Measurements from ENCODE around the gene PSTPIP2.

PSTPIP2 gene

DNA sequence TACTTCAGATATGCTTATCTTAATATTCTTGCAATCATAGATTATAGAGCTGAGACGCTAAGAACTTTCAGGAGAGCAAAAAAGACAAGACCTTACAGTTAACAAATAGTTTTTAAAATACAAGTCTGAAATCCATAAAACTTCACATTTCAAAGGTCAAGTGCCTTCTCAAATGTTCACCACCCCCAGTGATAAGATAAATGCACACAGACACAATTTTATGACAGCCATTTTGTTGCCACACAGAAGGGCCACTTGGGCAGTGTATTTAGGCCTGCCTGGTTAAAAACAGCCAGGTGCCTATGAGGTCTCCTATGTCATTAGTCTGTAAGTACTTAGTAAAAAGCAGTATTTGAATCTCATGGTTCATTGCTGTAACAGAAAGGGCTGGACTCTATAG lies 8.1 kb upstream of the PSTPIP2 start:
- no peak for DNase-seq (ENCODE audit: low read depth)
- no peak overlapping the region for H3K4me3 ChIP-seq (ENCODE audit: low read depth, low read length)
- TF ChIP-seq CTCF (IDR thresholded peaks at IDR 0.05; ENCODE audit: insufficient read depth, low read depth, low read length, missing control alignments): no peak

DNA sequence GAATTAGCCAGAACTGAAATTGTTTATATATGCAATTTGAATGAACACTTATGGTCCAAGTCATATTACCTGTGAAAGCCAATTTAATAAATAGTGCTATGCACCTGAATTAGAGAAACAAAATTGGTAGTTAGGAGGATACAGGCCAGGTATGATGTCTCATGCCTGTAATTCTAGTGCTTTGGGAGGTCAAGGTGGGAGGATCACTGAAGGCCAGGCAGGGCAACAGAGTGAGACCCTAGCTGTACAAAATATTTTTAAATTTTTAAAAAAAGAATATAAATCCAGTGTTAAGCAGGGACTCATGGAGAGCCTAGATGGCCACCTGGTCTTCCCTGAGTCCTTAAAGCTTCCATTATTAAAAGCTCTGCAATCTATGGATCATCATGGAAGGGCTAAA lies 7.3 kb upstream of the PSTPIP2 start:
- H3K4me3 ChIP-seq (ENCODE audit: low read depth, low read length): no peak overlapping the region
- no peak for DNase-seq (ENCODE audit: low read depth)
- no peak for TF ChIP-seq CTCF (IDR thresholded peaks at IDR 0.05; ENCODE audit: insufficient read depth, low read depth, low read length, missing control alignments)

DNA sequence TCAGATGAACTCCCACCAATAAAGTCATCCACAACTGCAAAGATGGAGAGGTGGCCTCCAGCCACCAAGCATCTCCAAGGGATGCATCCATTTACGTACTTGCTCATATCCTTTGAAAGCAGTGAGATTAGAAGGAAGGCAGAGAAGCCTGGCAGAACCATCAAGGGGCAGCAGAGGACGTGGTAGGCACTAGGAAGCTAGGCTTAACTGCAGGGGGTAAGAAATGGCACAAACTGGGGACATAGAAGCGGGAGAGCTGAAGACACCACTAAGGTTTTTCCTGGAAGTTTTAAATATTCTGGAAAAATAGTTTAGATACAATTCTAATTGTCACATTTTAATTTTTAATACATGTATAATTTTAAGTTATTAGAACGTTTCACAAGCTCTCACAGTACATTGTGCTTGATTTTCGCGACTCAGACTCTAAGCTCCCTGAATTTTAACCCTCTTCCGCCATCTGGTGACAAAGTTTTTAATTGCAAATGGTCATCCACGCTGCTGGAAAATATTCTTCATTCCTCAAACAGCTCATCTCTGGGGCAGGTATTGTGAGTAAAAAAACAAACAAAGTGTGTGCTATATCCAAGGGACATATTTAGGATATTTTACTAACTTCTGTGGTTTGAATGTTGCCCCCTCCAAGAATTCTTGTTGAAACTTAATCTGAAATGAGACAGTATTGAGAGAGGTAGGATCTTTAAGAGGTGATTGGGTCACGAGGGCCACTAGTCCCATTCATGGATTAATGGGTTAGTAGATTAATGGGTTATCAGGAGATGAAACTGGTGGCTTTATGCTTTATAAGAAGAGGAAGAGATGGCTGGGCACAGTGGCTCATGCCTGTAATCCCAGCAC lies 1.6 kb upstream of the PSTPIP2 start:
- H3K4me3 ChIP-seq (ENCODE audit: low read depth, low read length): no peak overlapping the region
- peak; percentile 51 for TF ChIP-seq CTCF (IDR thresholded peaks at IDR 0.05; ENCODE audit: insufficient read depth, low read depth, low read length, missing control alignments)
- peak; percentile 66 for DNase-seq (ENCODE audit: low read depth)

DNA sequence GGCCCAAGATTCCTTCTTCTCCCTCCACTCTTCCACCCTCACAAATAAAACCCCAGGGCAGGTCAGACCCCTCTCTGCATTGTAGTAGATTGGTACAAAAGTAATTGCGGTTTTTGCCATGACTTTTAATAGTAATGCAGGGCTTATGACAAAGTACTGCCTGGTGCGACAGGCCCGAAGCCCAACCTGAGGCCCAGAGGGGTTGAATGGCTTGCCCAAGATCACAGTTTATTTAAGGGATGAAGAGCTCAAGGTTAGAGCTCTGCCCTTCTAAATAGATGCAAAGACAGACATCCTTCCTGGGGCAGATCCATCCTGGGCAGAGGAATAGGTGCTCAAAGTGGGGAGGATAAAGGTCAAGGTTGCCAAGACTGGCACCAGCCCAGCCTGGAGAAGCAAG lies 899 bp upstream of the PSTPIP2 start:
- H3K4me3 ChIP-seq (ENCODE audit: low read depth, low read length): no peak overlapping the region
- TF ChIP-seq CTCF (IDR thresholded peaks at IDR 0.05; ENCODE audit: insufficient read depth, low read depth, low read length, missing control alignments): no peak
- no peak for DNase-seq (ENCODE audit: low read depth)

DNA sequence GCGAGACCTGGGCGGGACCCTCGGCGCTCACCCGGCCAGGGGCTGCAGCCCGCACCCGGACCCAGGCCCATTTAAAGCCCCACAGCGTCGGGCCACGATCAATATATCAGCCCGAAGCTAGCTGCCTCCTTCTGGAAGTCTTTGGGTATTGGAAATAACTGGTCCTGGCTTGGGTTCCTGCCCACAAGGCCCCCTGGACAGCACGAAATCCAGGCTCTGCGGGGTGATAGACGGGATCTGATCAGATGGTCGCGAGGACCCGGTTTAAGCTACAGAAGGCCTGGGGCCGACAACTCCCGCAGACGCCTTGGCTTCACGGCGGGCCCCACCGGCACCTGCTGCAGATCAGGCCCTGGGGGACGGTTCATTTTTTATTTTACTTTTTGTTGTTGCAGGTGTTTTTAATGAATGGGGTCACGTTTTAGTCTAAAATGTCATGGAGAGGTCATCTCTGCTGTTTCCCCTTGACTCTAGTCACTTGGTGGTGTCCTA lies 362 bp upstream of the PSTPIP2 start:
- no peak for TF ChIP-seq CTCF (IDR thresholded peaks at IDR 0.05; ENCODE audit: insufficient read depth, low read depth, low read length, missing control alignments)
- peak overlapping the region; percentile 42; the same call in 1 of the 2 replicates for H3K4me3 ChIP-seq (ENCODE audit: low read depth, low read length)
- DNase-seq (ENCODE audit: low read depth): no peak

DNA sequence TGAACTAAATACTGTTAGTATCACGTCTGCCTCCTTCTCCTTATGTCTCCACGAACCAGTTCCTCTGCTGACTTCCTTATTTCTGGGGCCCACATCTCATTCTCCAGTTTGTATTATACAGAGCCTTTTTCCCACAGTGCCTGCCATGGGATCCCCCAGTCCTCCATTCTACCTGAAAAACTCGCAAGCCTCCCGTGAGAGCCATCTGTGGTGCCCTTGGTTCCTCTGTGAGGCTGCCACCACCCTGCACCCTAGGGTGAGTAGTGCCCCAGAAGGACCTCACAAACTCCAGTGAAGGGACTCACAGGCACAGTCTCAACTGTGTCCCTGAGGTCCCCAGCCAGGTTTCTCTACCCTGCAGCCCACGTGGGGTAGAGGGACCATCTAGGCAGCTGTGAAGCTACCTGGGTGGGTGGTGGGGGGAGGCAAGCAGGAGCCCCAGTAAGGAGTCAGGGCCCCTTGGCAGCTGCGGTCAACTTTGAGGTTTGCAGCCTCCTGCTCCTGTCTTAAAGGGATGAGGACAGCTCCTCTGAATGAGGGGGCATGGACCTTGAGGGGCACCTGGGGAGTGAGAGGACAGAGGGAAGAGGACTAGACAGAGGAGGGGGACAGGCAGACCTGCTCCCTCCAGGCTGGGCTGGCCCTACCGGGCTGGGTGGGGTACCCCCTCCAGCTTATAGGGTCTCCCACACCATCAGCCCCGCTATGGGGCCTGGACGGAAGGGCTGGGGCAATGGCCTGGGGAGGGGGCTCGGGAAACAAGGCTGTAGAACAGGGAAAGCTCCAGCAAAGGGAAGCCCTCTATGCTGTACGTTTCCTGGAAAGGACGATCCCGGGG lies 1.0 kb downstream of the PSTPIP2 start:
- peak overlapping the region; percentile 42 for H3K4me3 ChIP-seq (ENCODE audit: low read depth, low read length)
- TF ChIP-seq CTCF (IDR thresholded peaks at IDR 0.05; ENCODE audit: insufficient read depth, low read depth, low read length, missing control alignments): no peak
- no peak for DNase-seq (ENCODE audit: low read depth)

All from GM12865 (cell line).